Endothelial cell of umbilical vein (primary cell): ENCODE data around the gene AUTS2. TPM values are rescaled to one million over a fixed set of nuclear protein-coding genes. Genes with fewer than 3 reads are reported as not detected.

ENCODE experiments used
- BruUV-seq: library from RNA; stranded (reverse); fragments of 400-500 nt; replicated peaks from 2 replicates; lab custom pipeline; 2021; lab: Mats Ljungman, UMichigan
- CTCF ChIA-PET: fragments of 300-600, 350-600 bp; sonication (Branson Sonifier 250); formaldehyde crosslinking; loops from one replicate; lab custom pipeline; 2021; ENCODE audit warnings: antibody characterized with exemption, inconsistent platforms; lab: Charles Lee
- POLR2A ChIA-PET: fragments of 300-600, 350-600 bp; sonication (Branson Sonifier 250); formaldehyde crosslinking; loops from one replicate; lab custom pipeline; 2021; ENCODE audit warnings: antibody characterized with exemption, inconsistent platforms; lab: Charles Lee
- DNase-seq: peaks from one replicate; pipeline ENCODE4 v3.0.0-alpha.2; 2011; ENCODE audit warnings: low read depth, low spot score
- FAIRE-seq: peaks from 2 replicates; lab custom pipeline; 2011; peaks lifted over from hg19 to GRCh38; lab: Jason Lieb, UNC
- H2AFZ ChIP-seq: 2 replicates; pipeline ENCODE4 v1.6.0; 2012; ENCODE audit warnings: low read depth, low read length, control low read depth, inconsistent platforms
- H3K27ac ChIP-seq: 2 replicates; pipeline ENCODE4 v1.5.1; 2011; ENCODE audit warnings: low read depth, mild to moderate bottlenecking, control low read depth, low read length, moderate library complexity; ENCODE audit not compliant: insufficient read depth
- H3K27me3 ChIP-seq, 2 experiments: 2 replicates each; pipeline versions ENCODE4 v1.6.0 to v1.6.1; 2011; ENCODE audit warnings: low read length in 2 of 2, mixed read lengths in 1 of 2; ENCODE audit not compliant: control insufficient read depth in 2 of 2, insufficient read depth in 2 of 2
- H3K36me3 ChIP-seq, 2 experiments: 2 replicates in 1 of 2; 3 replicates in 1 of 2; pipeline ENCODE4 v1.5.1; 2011; ENCODE audit warnings: low read length in 2 of 2, mild to moderate bottlenecking in 1 of 2, moderate library complexity in 1 of 2; ENCODE audit not compliant: control insufficient read depth in 2 of 2, insufficient read depth in 2 of 2; ENCODE audit errors: extremely low read depth in 1 of 2
- H3K4me1 ChIP-seq: 3 replicates; pipeline ENCODE4 v1.5.1; 2011; ENCODE audit warnings: mild to moderate bottlenecking, low read length; ENCODE audit not compliant: control insufficient read depth, insufficient read depth; ENCODE audit errors: extremely low read depth
- H3K4me2 ChIP-seq: 2 replicates; pipeline ENCODE4 v1.6.1; 2011; ENCODE audit warnings: low read length, control low read depth, mixed read lengths; ENCODE audit not compliant: insufficient read depth
- H3K4me3 ChIP-seq, 3 experiments: fragments of 200-600 bp in 1 of 3; sonication (generic), shearing (Covaris generic) in 1 of 3; replicated peaks in 1 of 3; 2 replicates each; pipeline ENCODE4 v1.5.1; 2011 to 2016; ENCODE audit warnings: control low read depth in 3 of 3, low read length in 3 of 3, mild to moderate bottlenecking in 2 of 3, inconsistent platforms in 1 of 3, low read depth in 1 of 3, moderate library complexity in 1 of 3; ENCODE audit not compliant: insufficient read depth in 1 of 3
- H3K79me2 ChIP-seq: 2 replicates; pipeline ENCODE4 v1.6.0; 2012; ENCODE audit warnings: low read length, inconsistent platforms; ENCODE audit not compliant: control insufficient read depth, insufficient read depth
- H3K9ac ChIP-seq: replicated peaks from 2 replicates; pipeline ENCODE3; 2011; ENCODE audit warnings: low read length, control low read depth; ENCODE audit not compliant: insufficient read depth; ENCODE audit errors: extremely low read depth
- H3K9me1 ChIP-seq: replicated peaks from 3 replicates; pipeline ENCODE4 v1.6.0; 2011; ENCODE audit warnings: mild to moderate bottlenecking, low read length; ENCODE audit not compliant: control insufficient read depth, insufficient read depth; ENCODE audit errors: extremely low read depth
- H3K9me3 ChIP-seq: replicated peaks from 2 replicates; pipeline ENCODE4 v1.5.1; 2012; ENCODE audit warnings: low read length, inconsistent platforms; ENCODE audit not compliant: control insufficient read depth, insufficient read depth
- H4K20me1 ChIP-seq: replicated peaks from 2 replicates; pipeline ENCODE3; 2011; ENCODE audit warnings: mild to moderate bottlenecking, low read length; ENCODE audit not compliant: control insufficient read depth, insufficient read depth; ENCODE audit errors: extremely low read depth
- CTCF ChIP-seq, 2 donors: IDR thresholded peaks; 1 replicate in 1 of 2; 2 replicates in 1 of 2; pipeline ENCODE4 v1.5.1; 2011; ENCODE audit warnings: low read length in 2 of 2, mild to moderate bottlenecking in 2 of 2, moderate library complexity in 2 of 2, control low read depth in 1 of 2, inconsistent platforms in 1 of 2, low read depth in 1 of 2; ENCODE audit not compliant: insufficient read depth in 1 of 2; ENCODE audit errors: extremely low read depth in 1 of 2
- EZH2 ChIP-seq: IDR thresholded peaks from 2 replicates; pipeline ENCODE4 v1.6.1; 2012; ENCODE audit warnings: borderline replicate concordance, low read depth, mild to moderate bottlenecking, moderate library complexity, low read length, inconsistent platforms; ENCODE audit not compliant: severe bottlenecking
- FOS ChIP-seq: IDR thresholded peaks from 2 replicates; pipeline ENCODE4 v1.6.1; 2011; ENCODE audit warnings: mild to moderate bottlenecking, low read length, moderate library complexity, borderline replicate concordance; ENCODE audit not compliant: insufficient read depth
- GATA2 ChIP-seq: IDR thresholded peaks from 2 replicates; pipeline ENCODE4 v1.7.0; 2011; ENCODE audit warnings: low read depth, mild to moderate bottlenecking, moderate library complexity, mixed read lengths, low read length; ENCODE audit not compliant: insufficient read length, insufficient read depth
- JUN ChIP-seq: IDR thresholded peaks from 2 replicates; pipeline ENCODE4 v1.6.1; 2011; ENCODE audit warnings: borderline replicate concordance, low read depth; ENCODE audit not compliant: insufficient read length, insufficient read depth
- MAX ChIP-seq: IDR thresholded peaks from 2 replicates; pipeline ENCODE4 v1.6.1; 2011; ENCODE audit not compliant: insufficient read depth, insufficient read length
- MYC ChIP-seq: IDR thresholded peaks from one replicate; pipeline ENCODE4 v1.6.1; 2011; ENCODE audit warnings: mild to moderate bottlenecking, low read depth, low read length
- POLR2A ChIP-seq: IDR thresholded peaks from 2 replicates; pipeline ENCODE4 v1.6.1; 2012; ENCODE audit warnings: low read depth, mild to moderate bottlenecking, control low read depth, low read length
- POLR2AphosphoS5 ChIP-seq: IDR thresholded peaks from 2 replicates; pipeline ENCODE4 v1.6.1; 2012; ENCODE audit warnings: low read depth, mild to moderate bottlenecking, control low read depth, low read length, moderate library complexity; ENCODE audit not compliant: insufficient read depth
- dilution Hi-C: fragments of 300-500 bp; cut with MboI; formaldehyde crosslinking; loops from one replicate; pipeline ENCODE4 v1.15.0; 2019; ENCODE audit warnings: low sequenced_read_pairs; ENCODE audit not compliant: extremely low pct_ligation_motif_present
- intact Hi-C: fragments of 100-400 bp; cut with micrococcal nuclease; formaldehyde crosslinking; loops from one replicate; pipeline ENCODE4 v1.10.0; 2022
- polyA plus RNA-seq, 4 experiments: library from polyadenylated mRNA; depleted of rRNA in 3 of 4; stranded (reverse) in 3 of 4; unstranded in 1 of 4; fragments of >200 nt; gene quantifications; 2 replicates each; pipeline versions ENCODE4 v1.2.1 to v1.2.3, GENCODE V29; 2011 to 2012; ENCODE audit warnings: missing spikeins in 1 of 4
- total RNA-seq: library from RNA; stranded (reverse); gene quantifications from 2 replicates; pipeline ENCODE4 v1.2.3, GENCODE V29; 2021

Gene AUTS2
- total and polyA plus RNA-seq, 2 donors (not counting 3 experiments of a cell fraction or from before 2014, with no cell fraction given) = 0.59 to 8.0 TPM

- no peaks in the 10 kb centered on the region for H3K36me3 ChIP-seq
- H3K27me3 ChIP-seq = no peaks in the 10 kb centered on the region
- no peak for TF ChIP-seq GATA2
- no peak for TF ChIP-seq CTCF (IDR thresholded peaks at IDR 0.05; ENCODE audit: extremely low read depth in 1 of 2, insufficient read depth in 1 of 2, low read depth in 1 of 2, low read length in 2 of 2)
- TF ChIP-seq FOS = no peak
- TF ChIP-seq MYC = no peak
- TF ChIP-seq MAX = no peak
- no peak for TF ChIP-seq POLR2A
- TF ChIP-seq JUN = no peak
- no peak for TF ChIP-seq EZH2
- no peak for TF ChIP-seq POLR2AphosphoS5
- no peak overlapping the region for H3K9ac ChIP-seq
- H3K27ac ChIP-seq = no peak overlapping the region
- dilution Hi-C loops = no loop called here
- no peaks in the 10 kb centered on the region for H4K20me1 ChIP-seq
- H3K4me2 ChIP-seq = no peak overlapping the region
- ChIA-PET CTCF (no interaction called here), POLR2A (no interaction called here)
- no peak for DNase-seq
- H3K4me3 ChIP-seq = no peak overlapping the region
- no TSS peak for BruUV-seq
- no peaks in the 10 kb centered on the region for H3K4me1 ChIP-seq
- no peak overlapping the region for H2AFZ ChIP-seq
- H3K9me1 ChIP-seq = no peaks in the 10 kb centered on the region
- H3K9me3 ChIP-seq = peaks cover 4% of the 10 kb centered on the region
- no peaks in the 10 kb centered on the region for H3K79me2 ChIP-seq
- intact Hi-C loops = no loop called here
- FAIRE-seq = no peak
These were observed 1034.1 kb downstream of the AUTS2 start for GRCh38 chr7:70632400-70632799.
